GM12891 (cell line): Measurements from ENCODE around the gene PTGIS.

Experiments
- POLR2A ChIP-seq: IDR thresholded peaks from 2 replicates; pipeline ENCODE4 v1.6.1; 2011; ENCODE audit warnings: low read depth, low read length, control low read depth
- SPI1 ChIP-seq: IDR thresholded peaks from 2 replicates; pipeline ENCODE4 v1.6.1; 2011; ENCODE audit warnings: low read depth, low read length, control low read depth

- TF ChIP-seq SPI1 (no peak), POLR2A (no peak)
These were observed 27.4 kb upstream of the PTGIS start for GRCh38 chr20:49595346-49595745.
